ENCODE results near the gene KCTD20. TPM values are rescaled to one million over a fixed set of nuclear protein-coding genes. Genes with fewer than 3 reads are reported as not detected.

KCTD20 gene
- total and polyA plus RNA-seq, 2 of the 13 experiments (the other 11 are each of a cell fraction or from before 2014, with no cell fraction given): 52.7 to 67.1 TPM

GRCh38 chr6:36423101-36423824 is 19.5 kb upstream of the KCTD20 start (continued):
- peak; percentile 63; the same call in 1 of the 2 replicates for TF ChIP-seq TIGD3 (CRISPR knock-in tag; IDR thresholded peaks at IDR 0.05; ENCODE audit: borderline replicate concordance)
- TF ChIP-seq DNMT1 (CRISPR knock-in tag; IDR thresholded peaks at IDR 0.05): peak; percentile 73; the same call in 1 of the 2 replicates
- TF ChIP-seq SMYD3 (CRISPR knock-in tag; IDR thresholded peaks at IDR 0.05): peak; percentile 94; the same call in 1 of the 2 replicates
- no peak; the same call in 1 of the 2 replicates for TF ChIP-seq ZBTB3 (CRISPR knock-in tag; IDR thresholded peaks at IDR 0.05; ENCODE audit: borderline replicate concordance, low read depth)
- TF ChIP-seq ZNF205 (CRISPR knock-in tag; IDR thresholded peaks at IDR 0.05): peak; percentile 78
- no peak for TF ChIP-seq TCF7L2 (IDR thresholded peaks at IDR 0.05; ENCODE audit: low read depth, low read length)
- TF ChIP-seq ATF2 (CRISPR knock-in tag; IDR thresholded peaks at IDR 0.05): peak; percentile 66
- no peak for TF ChIP-seq ATRX (CRISPR knock-in tag; IDR thresholded peaks at IDR 0.05; ENCODE audit: borderline replicate concordance)
- no peak for TF ChIP-seq PHF20 (CRISPR knock-in tag; IDR thresholded peaks at IDR 0.05)
- TF ChIP-seq NKX3-1 (CRISPR knock-in tag; IDR thresholded peaks at IDR 0.05): no peak
- TF ChIP-seq ONECUT2 (CRISPR knock-in tag; IDR thresholded peaks at IDR 0.05): no peak
- peak; percentile 96 for TF ChIP-seq FOXC1 (CRISPR knock-in tag; IDR thresholded peaks at IDR 0.05; ENCODE audit: borderline replicate concordance)
- TF ChIP-seq ZNF138 (CRISPR knock-in tag; IDR thresholded peaks at IDR 0.05; ENCODE audit: low read depth): no peak
- peak in 1 of 2 experiments; percentile 66; a peak in 2 of 4 replicates for TF ChIP-seq ATF4 (CRISPR knock-in tag; IDR thresholded peaks at IDR 0.05)
- TF ChIP-seq ZBTB20 (CRISPR knock-in tag; IDR thresholded peaks at IDR 0.05; ENCODE audit: borderline replicate concordance, low read depth): 0 out of 2 replicates have a peak, but pooled peaks have one; percentile 24
- no peak for TF ChIP-seq JUND (CRISPR knock-in tag; IDR thresholded peaks at IDR 0.05)
- no peak for TF ChIP-seq PCBP1 (IDR thresholded peaks at IDR 0.05; ENCODE audit: borderline replicate concordance, low read depth, low read length)
- TF ChIP-seq ZNF609 (CRISPR knock-in tag; IDR thresholded peaks at IDR 0.05; ENCODE audit: borderline replicate concordance): 0 out of 2 replicates have a peak, but pooled peaks have one; percentile 8
- TF ChIP-seq ZNF496 (CRISPR knock-in tag; IDR thresholded peaks at IDR 0.05; ENCODE audit: insufficient replicate concordance): no peak
- no peak for TF ChIP-seq JUNB (CRISPR knock-in tag; IDR thresholded peaks at IDR 0.05; ENCODE audit: borderline replicate concordance)
- no peak for TF ChIP-seq SMAD9 (CRISPR knock-in tag; IDR thresholded peaks at IDR 0.05)

Data from HepG2 (cell line).